NCI-H1105 (cell line): ENCODE measurements around the gene ITFG1.

Source experiments
- DNase-seq: peaks from one replicate; lab custom pipeline; 2025; lab: John Stamatoyannopoulos, UW

Gene ITFG1

GRCh38 chr16:47460711-47461597, at the start of gene ITFG1, which contains the start of gene PHKB:
Gene ITFG1 (minus strand): TSS chr16:47461063. CDS start chr16:47461045, 18 bp downstream.
Gene PHKB (plus strand): TSS chr16:47461331. CDS start chr16:47461351, 20 bp downstream.
- peak; percentile 96 for DNase-seq

GRCh38 chr16:47507701-47508100, 46.8 kb upstream of the ITFG1 start:
- DNase-seq, result no peak

GRCh38 chr16:47506800-47507199, 45.9 kb upstream of the ITFG1 start:
- no peak for DNase-seq

GRCh38 chr16:47504599-47504998, 43.7 kb upstream of the ITFG1 start:
- no peak for DNase-seq

- DNase-seq, result no peak
These were observed 43.1 kb upstream of the ITFG1 start for GRCh38 chr16:47503936-47504335.

- DNase-seq, result no peak
These were observed 38.9 kb upstream of the ITFG1 start for GRCh38 chr16:47499700-47500264.

GRCh38 chr16:47499080-47499699, 38.3 kb upstream of the ITFG1 start:
- DNase-seq, result no peak

GRCh38 chr16:47493381-47494337, 32.8 kb upstream of the ITFG1 start:
- DNase-seq, result no peak

GRCh38 chr16:47492428-47493377, 31.8 kb upstream of the ITFG1 start:
- no peak for DNase-seq

- DNase-seq, result no peak
These were observed 31.2 kb upstream of the ITFG1 start for GRCh38 chr16:47492036-47492427.

GRCh38 chr16:47490471-47490870, 29.6 kb upstream of the ITFG1 start:
- DNase-seq, result no peak

GRCh38 chr16:47488051-47488450, 27.2 kb upstream of the ITFG1 start:
- no peak for DNase-seq

GRCh38 chr16:47486856-47487255, 26.0 kb upstream of the ITFG1 start:
- DNase-seq, result no peak

GRCh38 chr16:47483616-47484015, 22.8 kb upstream of the ITFG1 start:
- DNase-seq, result no peak

GRCh38 chr16:47481698-47482374, 21.0 kb upstream of the ITFG1 start:
- DNase-seq, result no peak

- no peak for DNase-seq
These were observed 19.5 kb upstream of the ITFG1 start for GRCh38 chr16:47480410-47480809.

- DNase-seq, result no peak
These were observed 16.8 kb upstream of the ITFG1 start for GRCh38 chr16:47477679-47478078.

GRCh38 chr16:47476654-47477345, 15.9 kb upstream of the ITFG1 start:
- no peak for DNase-seq

- DNase-seq, result no peak
These were observed 14.9 kb upstream of the ITFG1 start for GRCh38 chr16:47475786-47476185.
